SK-N-SH (cell line): ENCODE data around the gene PPP3R1. TPM values are rescaled to one million over a fixed set of nuclear protein-coding genes. Genes with fewer than 3 reads are reported as not detected.

Source experiments
- CTCF ChIA-PET: fragments of 300-600, 350-600 bp; formaldehyde crosslinking; extraction: SDS; loops from one replicate; lab custom pipeline; 2021; lab: Yijun Ruan, JAX
- POLR2A ChIA-PET: fragments of 350-600 bp; sonication (Branson Sonifier 250); formaldehyde crosslinking; extraction: SDS; loops from one replicate; lab custom pipeline; 2020; ENCODE audit warnings: antibody characterized with exemption, inconsistent platforms; lab: Yijun Ruan, JAX
- DNase-seq: peaks from one replicate; pipeline ENCODE4 v3.0.0; 2012
- H2AFZ ChIP-seq: fragments of 200-600 bp; sonication (generic); 2 replicates; pipeline ENCODE4 v1.8.1; 2016; ENCODE audit warnings: antibody characterized with exemption, mild to moderate bottlenecking, low read depth
- H3F3A ChIP-seq: fragments of 200-600 bp; sonication (generic); replicated peaks from 2 replicates; pipeline ENCODE3; 2016; ENCODE audit warnings: antibody characterized with exemption, mild to moderate bottlenecking; ENCODE audit not compliant: insufficient read depth
- H3K27ac ChIP-seq, 2 experiments: fragments of 200-500 bp in 1 of 2; fragments of 200-600 bp in 1 of 2; sonication (Bioruptor generic) in 1 of 2; sonication (generic), shearing (Covaris generic) in 1 of 2; 2 replicates each; pipeline versions ENCODE4 v1.5.1 to v1.6.1; 2014 to 2016; ENCODE audit warnings: low read depth in 2 of 2, inconsistent platforms in 1 of 2, low read length in 1 of 2, mild to moderate bottlenecking in 1 of 2, mixed read lengths in 1 of 2
- H3K27me3 ChIP-seq: fragments of 200-600 bp; sonication (generic), shearing (Covaris generic); 2 replicates; pipeline ENCODE4 v1.6.1; 2016; ENCODE audit warnings: mixed run types; ENCODE audit not compliant: insufficient read depth
- H3K36me3 ChIP-seq, 2 experiments: fragments of 200-500 bp in 1 of 2; fragments of 200-600 bp in 1 of 2; sonication (Bioruptor generic) in 1 of 2; sonication (generic) in 1 of 2; replicated peaks in 1 of 2; 2 replicates each; pipeline versions ENCODE3 to v1.5.1; 2014 to 2016; ENCODE audit warnings: low read length in 1 of 2, mild to moderate bottlenecking in 1 of 2; ENCODE audit not compliant: insufficient read depth in 2 of 2, control insufficient read depth in 1 of 2
- H3K4me1 ChIP-seq, 2 experiments: fragments of 200-500 bp in 1 of 2; fragments of 200-600 bp in 1 of 2; sonication (Bioruptor generic) in 1 of 2; sonication (generic), shearing (Covaris generic) in 1 of 2; 2 replicates each; pipeline versions ENCODE4 v1.5.1 to v1.6.1; 2014 to 2016; ENCODE audit warnings: low read depth in 1 of 2, low read length in 1 of 2, mixed run types in 1 of 2; ENCODE audit not compliant: insufficient read depth in 2 of 2, control insufficient read depth in 1 of 2
- H3K4me2 ChIP-seq: fragments of 200-600 bp; sonication (generic), shearing (Covaris generic); 2 replicates; pipeline ENCODE4 v1.6.1; 2017; ENCODE audit warnings: mixed run types
- H3K4me3 ChIP-seq, 2 experiments: fragments of 200-500 bp in 1 of 2; fragments of 200-600 bp in 1 of 2; sonication (Bioruptor generic) in 1 of 2; sonication (generic), shearing (Covaris generic) in 1 of 2; 2 replicates each; pipeline versions ENCODE4 v1.5.1 to v1.8.1; 2014 to 2016; ENCODE audit warnings: low read depth in 2 of 2, inconsistent platforms in 1 of 2, low read length in 1 of 2, mild to moderate bottlenecking in 1 of 2, mixed read lengths in 1 of 2, moderate library complexity in 1 of 2
- H3K79me2 ChIP-seq: fragments of 200-600 bp; sonication (generic); 2 replicates; pipeline ENCODE4 v1.8.1; 2017; ENCODE audit warnings: mild to moderate bottlenecking; ENCODE audit not compliant: insufficient read depth
- H3K9ac ChIP-seq: fragments of 200-600 bp; sonication (generic); 2 replicates; pipeline ENCODE4 v1.6.1; 2017; ENCODE audit warnings: mixed run types
- H3K9me2 ChIP-seq: fragments of 200-600 bp; sonication (generic); 2 replicates; pipeline ENCODE4 v1.6.1; 2017; ENCODE audit warnings: mixed run types
- H3K9me3 ChIP-seq: fragments of 200-600 bp; sonication (generic); 2 replicates; pipeline ENCODE4 v1.6.1; 2017; ENCODE audit warnings: mixed run types, mild to moderate bottlenecking, moderate library complexity
- H4K20me1 ChIP-seq: fragments of 200-600 bp; sonication (generic); 2 replicates; pipeline ENCODE4 v1.6.1; 2017; ENCODE audit warnings: mild to moderate bottlenecking, mixed run types; ENCODE audit not compliant: insufficient read depth
- GATA2 ChIP-seq: sonication (generic); formaldehyde crosslinking; IDR thresholded peaks from 2 replicates; pipeline ENCODE4 v1.5.0; 2020; ENCODE audit warnings: mild to moderate bottlenecking, missing genetic modification reagents
- MEF2A ChIP-seq: IDR thresholded peaks from 2 replicates; pipeline ENCODE4 v1.4.0; 2012; ENCODE audit warnings: low read depth, borderline replicate concordance
- POLR2AphosphoS5 ChIP-seq: IDR thresholded peaks from 2 replicates; pipeline ENCODE4 v1.6.1; 2012; ENCODE audit warnings: low read depth, low read length
- RCOR1 ChIP-seq: fragments of 150-350 bp; IDR thresholded peaks from 2 replicates; pipeline ENCODE4 v1.6.1; 2017; ENCODE audit warnings: antibody characterized with exemption, low read length
- RFX5 ChIP-seq: IDR thresholded peaks from 2 replicates; pipeline ENCODE4 v1.6.1; 2012; ENCODE audit warnings: mild to moderate bottlenecking, improper control_type of control experiment, low read length
- SMC3 ChIP-seq: IDR thresholded peaks from 2 replicates; pipeline ENCODE4 v1.6.1; 2012; ENCODE audit warnings: low read depth, low read length, improper control_type of control experiment
- USF1 ChIP-seq: IDR thresholded peaks from 2 replicates; pipeline ENCODE4 v1.4.0; 2012; ENCODE audit warnings: low read depth, borderline replicate concordance
- USF2 ChIP-seq: fragments of 150-350 bp; IDR thresholded peaks from 2 replicates; pipeline ENCODE4 v1.6.1; 2017; ENCODE audit warnings: antibody characterized with exemption, low read length, low read depth, borderline replicate concordance
- WGBS: methylation state at CpG from one replicate; pipeline ENCODE4 v1.1.6; 2017; ENCODE audit warnings: low lambda C conversion rate; 5-methylcytosine and 5-hydroxymethylcytosine counted together
- polyA plus RNA-seq, 3 experiments: library from polyadenylated mRNA; depleted of rRNA; stranded (reverse); fragments of >200 nt; gene quantifications; 2 replicates each; pipeline ENCODE4 v1.2.3, GENCODE V29; 2012

Gene PPP3R1
- polyA plus RNA-seq, 1 of the 3 experiments (the other 2 are of a cell fraction) = 12.0 TPM

GRCh38 chr2:68141875-68142274 lies 110.5 kb downstream of the PPP3R1 start:
- Histone ChIP-seq H3K9ac (no peak overlapping the region), H3K27ac (no peak overlapping the region), H3K9me2 (no peaks in the 10 kb centered on the region), H3K79me2 (no peaks in the 10 kb centered on the region), H3K9me3 (no peaks in the 10 kb centered on the region), H2AFZ (no peak overlapping the region), H3K4me3 (no peak overlapping the region), H3F3A (no peaks in the 10 kb centered on the region), H3K36me3 (peaks cover 27 to 43% of the 10 kb centered on the region in 2 experiments), H4K20me1 (no peaks in the 10 kb centered on the region), H3K4me2 (no peak overlapping the region), H3K4me1 (no peaks in the 10 kb centered on the region), H3K27me3 (no peaks in the 10 kb centered on the region)
- DNase-seq = no peak
- TF ChIP-seq POLR2AphosphoS5 = no peak
- no peak for TF ChIP-seq GATA2 (CRISPR knock-in tag)
- TF ChIP-seq RCOR1 = no peak
- TF ChIP-seq MEF2A = no peak
- no peak for TF ChIP-seq SMC3
- no peak for TF ChIP-seq USF2
- no peak for TF ChIP-seq USF1
- CTCF ChIA-PET = interaction anchor here (2.6 kb wide), 1 partner anchor 19 kb away, joined by 9 read pairs; no protein-coding TSS in a partner anchor
- POLR2A ChIA-PET = no interaction called here
- WGBS = 95% methylated on average over 2 of the region's 2 CpGs

- POLR2A ChIA-PET = no interaction called here
- Histone ChIP-seq H3K4me1 (no peaks in the 10 kb centered on the region), H3K4me3 (no peak overlapping the region), H3K9me3 (no peaks in the 10 kb centered on the region), H3K79me2 (no peaks in the 10 kb centered on the region), H3K27ac (no peak overlapping the region), H3K27me3 (no peaks in the 10 kb centered on the region), H3F3A (no peaks in the 10 kb centered on the region), H3K4me2 (no peak overlapping the region), H4K20me1 (no peaks in the 10 kb centered on the region), H3K9me2 (no peaks in the 10 kb centered on the region), H3K36me3 (peaks cover 33 to 43% of the 10 kb centered on the region in 2 experiments), H2AFZ (no peak overlapping the region), H3K9ac (no peak overlapping the region)
- WGBS = 96% methylated on average over 7 of the region's 7 CpGs
- no peak for TF ChIP-seq MEF2A
- TF ChIP-seq RFX5 = no peak
- CTCF ChIA-PET = interaction anchor here (5.3 kb wide), 1 partner anchor 13 kb away, joined by 39 read pairs; no protein-coding TSS in a partner anchor
- DNase-seq = no peak
Observed at GRCh38 chr2:68135448-68136320, 116.6 kb downstream of the PPP3R1 start.
